H1 (cell line): Measurements from ENCODE around the gene TOR1B. TPM values are rescaled to one million over a fixed set of nuclear protein-coding genes. Genes with fewer than 3 reads are reported as not detected.

ENCODE experiments used
- BACH1 ChIP-seq: IDR thresholded peaks from 2 replicates; pipeline ENCODE4 v1.6.1; 2012; ENCODE audit warnings: low read length, improper control_type of control experiment
- CHD7 ChIP-seq: fragments of 300-600 bp; sonication (generic); IDR thresholded peaks from 2 replicates; pipeline ENCODE4 v1.7.1; 2012; ENCODE audit warnings: low read length, moderate library complexity, mild to moderate bottlenecking, inconsistent platforms; ENCODE audit not compliant: insufficient replicate concordance
- CTBP2 ChIP-seq: IDR thresholded peaks from 2 replicates; pipeline ENCODE4 v1.7.0; 2011; ENCODE audit warnings: borderline replicate concordance, mild to moderate bottlenecking, moderate library complexity, mixed read lengths, low read length; ENCODE audit not compliant: insufficient read depth, insufficient read length
- EZH2 ChIP-seq: fragments of 200-600 bp; sonication (generic); IDR thresholded peaks from 2 replicates; pipeline ENCODE4 v1.7.1; 2012; ENCODE audit warnings: low read depth, mild to moderate bottlenecking, moderate library complexity, low read length, inconsistent platforms; ENCODE audit not compliant: severe bottlenecking
- FOSL1 ChIP-seq: IDR thresholded peaks from 2 replicates; pipeline ENCODE4 v1.6.1; 2011; ENCODE audit warnings: mild to moderate bottlenecking, low read depth, low read length, moderate library complexity; ENCODE audit not compliant: insufficient read depth
- JUN ChIP-seq: IDR thresholded peaks from 2 replicates; pipeline ENCODE4 v1.6.1; 2011; ENCODE audit warnings: low read depth, mild to moderate bottlenecking, improper control_type of control experiment, low read length
- MAFK ChIP-seq: IDR thresholded peaks from 2 replicates; pipeline ENCODE4 v1.6.1; 2012; ENCODE audit warnings: low read depth, mild to moderate bottlenecking, improper control_type of control experiment, low read length
- SAP30 ChIP-seq: fragments of 300-600 bp; sonication (generic); IDR thresholded peaks from 2 replicates; pipeline ENCODE4 v1.7.1; 2012; ENCODE audit warnings: low read length, moderate library complexity, mild to moderate bottlenecking, inconsistent platforms; ENCODE audit not compliant: insufficient read depth, insufficient replicate concordance
- TCF12 ChIP-seq: IDR thresholded peaks from 2 replicates; pipeline ENCODE4 v1.6.1; 2011; ENCODE audit warnings: low read depth, mild to moderate bottlenecking, low read length
- USF2 ChIP-seq: IDR thresholded peaks from 2 replicates; pipeline ENCODE4 v1.6.1; 2011; ENCODE audit warnings: low read length, improper control_type of control experiment
- polyA plus RNA-seq, 7 experiments: library from polyadenylated mRNA; depleted of rRNA in 3 of 7; stranded (reverse) in 5 of 7; unstranded in 2 of 7; fragments of >200 nt in 5 of 7; fragments of 200-250 nt in 2 of 7; gene quantifications; 1 replicate in 5 of 7; 2 replicates in 1 of 7; 4 replicates in 1 of 7; pipeline versions ENCODE4 v1.2.1 to v1.2.3, GENCODE V29; 2011 to 2013; ENCODE audit warnings: missing spikeins in 2 of 7, mixed read lengths in 2 of 7
- total RNA-seq: library from RNA; stranded (reverse); fragmentation: NEBNext Ultra II Directional; extraction: Animal tissue kit (Norgen Biotek cat#: 25700); gene quantifications from 2 replicates; pipeline ENCODE4 v1.2.1, GENCODE V29; 2021

TOR1B gene
- total and polyA plus RNA-seq, 2 of the 8 experiments (the other 6 are each of a cell fraction or from before 2014, with no cell fraction given): 11.4 to 17.4 TPM

- TF ChIP-seq CHD7: no peak
- TF ChIP-seq TCF12: no peak
- no peak for TF ChIP-seq CTBP2
- no peak for TF ChIP-seq FOSL1
- no peak for TF ChIP-seq JUN
- no peak for TF ChIP-seq USF2
- no peak for TF ChIP-seq SAP30
- TF ChIP-seq MAFK: no peak
- no peak for TF ChIP-seq BACH1
- TF ChIP-seq EZH2: no peak
Observed at GRCh38 chr9:129811967-129812363, 9.0 kb downstream of the TOR1B start (continued).
